WTC11 (cell line): ENCODE measurements around the gene DCLK1.

Experiments used
- CREM ChIP-seq: sonication (generic); formaldehyde crosslinking; IDR thresholded peaks from 2 replicates; pipeline ENCODE4 v1.8.1; 2022; ENCODE audit warnings: mild to moderate bottlenecking, missing genetic modification reagents, moderate library complexity
- ETV6 ChIP-seq: sonication (generic); formaldehyde crosslinking; IDR thresholded peaks from 2 replicates; pipeline ENCODE4 v1.8.1; 2022; ENCODE audit warnings: mild to moderate bottlenecking, missing genetic modification reagents
- MXD4 ChIP-seq: fragments of 250-450 bp; sonication (Bioruptor Pico); IDR thresholded peaks from 2 replicates; pipeline ENCODE4 v1.8.0; 2021; ENCODE audit warnings: mild to moderate bottlenecking, moderate library complexity, borderline replicate concordance
- TEAD4 ChIP-seq: sonication (generic); formaldehyde crosslinking; IDR thresholded peaks from 2 replicates; pipeline ENCODE4 v1.8.0; 2022; ENCODE audit warnings: mild to moderate bottlenecking, missing genetic modification reagents
- TP53 ChIP-seq: sonication (generic); formaldehyde crosslinking; IDR thresholded peaks from 2 replicates; pipeline ENCODE4 v1.8.1; 2023; ENCODE audit warnings: mild to moderate bottlenecking, missing genetic modification reagents
- TF ChIP-seq, protein P1 (sequence below): sonication (generic); formaldehyde crosslinking; IDR thresholded peaks from 2 replicates; pipeline ENCODE4 v1.8.1; 2023; ENCODE audit warnings: mild to moderate bottlenecking, moderate library complexity, missing genetic modification reagents
- TF ChIP-seq, protein P2 (sequence below): fragments of 200-600 bp; IDR thresholded peaks from 2 replicates; pipeline ENCODE4 v1.8.0; 2022; ENCODE audit warnings: antibody characterized with exemption
- TF ChIP-seq, protein P3 (sequence below): fragments of 250-450 bp; sonication (Bioruptor Pico); IDR thresholded peaks from 2 replicates; pipeline ENCODE4 v1.9.0; 2021; ENCODE audit warnings: mild to moderate bottlenecking
- TF ChIP-seq, protein P4 (sequence below): sonication (generic); formaldehyde crosslinking; IDR thresholded peaks from 2 replicates; pipeline ENCODE4 v1.8.0; 2023; ENCODE audit warnings: missing genetic modification reagents
- TF ChIP-seq, protein P5 (sequence below): sonication (generic); formaldehyde crosslinking; IDR thresholded peaks from 2 replicates; pipeline ENCODE4 v1.8.1; 2023; ENCODE audit warnings: mild to moderate bottlenecking, missing genetic modification reagents, moderate library complexity
- TF ChIP-seq, protein P6 (sequence below): sonication (generic); formaldehyde crosslinking; IDR thresholded peaks from 2 replicates; pipeline ENCODE4 v1.8.0; 2022; ENCODE audit warnings: mild to moderate bottlenecking, missing genetic modification reagents
- TF ChIP-seq, protein P7 (sequence below): sonication (generic); formaldehyde crosslinking; conservative IDR thresholded peaks from 2 replicates; pipeline ENCODE4 v1.8.1; 2022; ENCODE audit warnings: mild to moderate bottlenecking, missing genetic modification reagents

DNA sequence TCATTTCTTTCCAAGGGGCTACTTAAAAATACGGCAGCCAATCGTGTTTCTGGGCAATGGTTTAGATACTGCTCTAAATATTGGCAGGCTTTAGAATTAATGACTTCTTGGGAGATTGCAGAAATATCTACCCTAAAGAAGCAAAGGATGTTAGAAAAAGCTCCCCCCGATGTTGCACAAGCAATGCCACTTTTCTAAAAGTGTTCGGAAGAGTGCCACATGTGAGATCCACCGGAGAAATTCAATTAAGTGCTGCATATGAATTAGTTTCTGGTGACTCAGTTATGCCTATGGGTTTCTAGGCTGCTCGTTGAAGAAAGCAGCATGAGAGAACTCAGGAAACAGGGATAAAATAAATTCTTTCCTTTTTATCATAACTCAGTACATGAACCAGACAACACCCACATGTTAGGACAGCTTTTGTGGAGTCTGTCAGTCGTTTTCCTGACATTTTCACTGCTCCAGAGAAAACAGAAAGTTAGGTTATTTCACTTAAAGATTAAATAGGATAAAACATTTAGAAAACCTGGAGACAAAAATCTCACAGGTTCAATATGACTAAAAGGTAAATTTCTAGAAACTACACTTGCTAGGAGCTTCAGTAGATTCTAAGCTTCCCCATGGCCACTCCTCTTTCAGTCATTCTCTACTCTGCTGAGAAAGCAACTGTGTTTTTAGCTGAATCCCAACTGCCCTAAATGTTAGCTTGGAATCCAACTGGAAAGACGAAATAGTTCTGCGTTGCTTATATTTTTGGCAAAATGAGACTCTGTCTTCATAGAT is 244.7 kb downstream of the DCLK1 start:
- TF ChIP-seq TP53 (CRISPR knock-in tag) (no peak), ETV6 (CRISPR knock-in tag) (no peak), CREM (CRISPR knock-in tag) (no peak), TEAD4 (CRISPR knock-in tag) (no peak), MXD4 (CRISPR knock-in tag) (no peak)
- TF ChIP-seq, protein P1, sequence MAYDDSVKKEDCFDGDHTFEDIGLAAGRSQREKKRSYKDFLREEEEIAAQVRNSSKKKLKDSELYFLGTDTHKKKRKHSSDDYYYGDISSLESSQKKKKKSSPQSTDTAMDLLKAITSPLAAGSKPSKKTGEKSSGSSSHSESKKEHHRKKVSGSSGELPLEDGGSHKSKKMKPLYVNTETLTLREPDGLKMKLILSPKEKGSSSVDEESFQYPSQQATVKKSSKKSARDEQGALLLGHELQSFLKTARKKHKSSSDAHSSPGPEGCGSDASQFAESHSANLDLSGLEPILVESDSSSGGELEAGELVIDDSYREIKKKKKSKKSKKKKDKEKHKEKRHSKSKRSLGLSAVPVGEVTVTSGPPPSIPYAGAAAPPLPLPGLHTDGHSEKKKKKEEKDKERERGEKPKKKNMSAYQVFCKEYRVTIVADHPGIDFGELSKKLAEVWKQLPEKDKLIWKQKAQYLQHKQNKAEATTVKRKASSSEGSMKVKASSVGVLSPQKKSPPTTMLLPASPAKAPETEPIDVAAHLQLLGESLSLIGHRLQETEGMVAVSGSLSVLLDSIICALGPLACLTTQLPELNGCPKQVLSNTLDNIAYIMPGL (CRISPR knock-in tag) = no peak
- TF ChIP-seq, protein P2, sequence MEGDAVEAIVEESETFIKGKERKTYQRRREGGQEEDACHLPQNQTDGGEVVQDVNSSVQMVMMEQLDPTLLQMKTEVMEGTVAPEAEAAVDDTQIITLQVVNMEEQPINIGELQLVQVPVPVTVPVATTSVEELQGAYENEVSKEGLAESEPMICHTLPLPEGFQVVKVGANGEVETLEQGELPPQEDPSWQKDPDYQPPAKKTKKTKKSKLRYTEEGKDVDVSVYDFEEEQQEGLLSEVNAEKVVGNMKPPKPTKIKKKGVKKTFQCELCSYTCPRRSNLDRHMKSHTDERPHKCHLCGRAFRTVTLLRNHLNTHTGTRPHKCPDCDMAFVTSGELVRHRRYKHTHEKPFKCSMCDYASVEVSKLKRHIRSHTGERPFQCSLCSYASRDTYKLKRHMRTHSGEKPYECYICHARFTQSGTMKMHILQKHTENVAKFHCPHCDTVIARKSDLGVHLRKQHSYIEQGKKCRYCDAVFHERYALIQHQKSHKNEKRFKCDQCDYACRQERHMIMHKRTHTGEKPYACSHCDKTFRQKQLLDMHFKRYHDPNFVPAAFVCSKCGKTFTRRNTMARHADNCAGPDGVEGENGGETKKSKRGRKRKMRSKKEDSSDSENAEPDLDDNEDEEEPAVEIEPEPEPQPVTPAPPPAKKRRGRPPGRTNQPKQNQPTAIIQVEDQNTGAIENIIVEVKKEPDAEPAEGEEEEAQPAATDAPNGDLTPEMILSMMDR = no peak
- TF ChIP-seq, protein P3, sequence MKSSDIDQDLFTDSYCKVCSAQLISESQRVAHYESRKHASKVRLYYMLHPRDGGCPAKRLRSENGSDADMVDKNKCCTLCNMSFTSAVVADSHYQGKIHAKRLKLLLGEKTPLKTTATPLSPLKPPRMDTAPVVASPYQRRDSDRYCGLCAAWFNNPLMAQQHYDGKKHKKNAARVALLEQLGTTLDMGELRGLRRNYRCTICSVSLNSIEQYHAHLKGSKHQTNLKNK (CRISPR knock-in tag) = no peak
- TF ChIP-seq, protein P4, sequence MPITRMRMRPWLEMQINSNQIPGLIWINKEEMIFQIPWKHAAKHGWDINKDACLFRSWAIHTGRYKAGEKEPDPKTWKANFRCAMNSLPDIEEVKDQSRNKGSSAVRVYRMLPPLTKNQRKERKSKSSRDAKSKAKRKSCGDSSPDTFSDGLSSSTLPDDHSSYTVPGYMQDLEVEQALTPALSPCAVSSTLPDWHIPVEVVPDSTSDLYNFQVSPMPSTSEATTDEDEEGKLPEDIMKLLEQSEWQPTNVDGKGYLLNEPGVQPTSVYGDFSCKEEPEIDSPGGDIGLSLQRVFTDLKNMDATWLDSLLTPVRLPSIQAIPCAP = no peak
- TF ChIP-seq, protein P5, sequence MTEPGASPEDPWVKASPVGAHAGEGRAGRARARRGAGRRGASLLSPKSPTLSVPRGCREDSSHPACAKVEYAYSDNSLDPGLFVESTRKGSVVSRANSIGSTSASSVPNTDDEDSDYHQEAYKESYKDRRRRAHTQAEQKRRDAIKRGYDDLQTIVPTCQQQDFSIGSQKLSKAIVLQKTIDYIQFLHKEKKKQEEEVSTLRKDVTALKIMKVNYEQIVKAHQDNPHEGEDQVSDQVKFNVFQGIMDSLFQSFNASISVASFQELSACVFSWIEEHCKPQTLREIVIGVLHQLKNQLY (CRISPR knock-in tag) = no peak
- TF ChIP-seq, protein P6, sequence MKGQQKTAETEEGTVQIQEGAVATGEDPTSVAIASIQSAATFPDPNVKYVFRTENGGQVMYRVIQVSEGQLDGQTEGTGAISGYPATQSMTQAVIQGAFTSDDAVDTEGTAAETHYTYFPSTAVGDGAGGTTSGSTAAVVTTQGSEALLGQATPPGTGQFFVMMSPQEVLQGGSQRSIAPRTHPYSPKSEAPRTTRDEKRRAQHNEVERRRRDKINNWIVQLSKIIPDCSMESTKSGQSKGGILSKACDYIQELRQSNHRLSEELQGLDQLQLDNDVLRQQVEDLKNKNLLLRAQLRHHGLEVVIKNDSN (CRISPR knock-in tag) = no peak
- TF ChIP-seq, protein P7, sequence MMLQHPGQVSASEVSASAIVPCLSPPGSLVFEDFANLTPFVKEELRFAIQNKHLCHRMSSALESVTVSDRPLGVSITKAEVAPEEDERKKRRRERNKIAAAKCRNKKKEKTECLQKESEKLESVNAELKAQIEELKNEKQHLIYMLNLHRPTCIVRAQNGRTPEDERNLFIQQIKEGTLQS (CRISPR knock-in tag) = no peak
